Naive B cell (primary cell): ENCODE measurements around the gene RNF213. TPM values are rescaled to one million over a fixed set of nuclear protein-coding genes. Genes with fewer than 3 reads are reported as not detected.
"Not testable (repeated sequence)": the region's sequence is repeated elsewhere in the genome, so short reads cannot be mapped to it uniquely, and the experiment has no call there.

Source experiments
- ATAC-seq, 2 donors: fragments of 150-1000 bp; cut with Tn5 transposase; 2 replicates each; pipeline ENCODE4 v1.10.0; 2021; ENCODE audit warnings: low read depth in 2 of 2, mild to moderate bottlenecking in 2 of 2, moderate library complexity in 2 of 2
- DNase-seq: peaks from one replicate; pipeline ENCODE4 v3.0.0; 2022
- H3K27ac Mint-ChIP-seq, 6 donors: one replicate each; pipeline ENCODE4 v1.8.0; 2020 to 2022; ENCODE audit warnings: mild to moderate bottlenecking in 6 of 6, mixed read lengths in 6 of 6, moderate library complexity in 5 of 6, inconsistent platforms in 2 of 6
- H3K27me3 Mint-ChIP-seq, 3 donors: one replicate each; pipeline ENCODE4 v1.8.0; 2021 to 2022; ENCODE audit warnings: mixed read lengths in 3 of 3, mild to moderate bottlenecking in 1 of 3
- H3K36me3 Mint-ChIP-seq, 2 donors: one replicate each; pipeline ENCODE4 v1.8.0; 2020 to 2022; ENCODE audit warnings: mixed read lengths in 2 of 2, inconsistent platforms in 1 of 2, mild to moderate bottlenecking in 1 of 2
- H3K4me1 Mint-ChIP-seq, 3 donors: one replicate each; pipeline ENCODE4 v1.8.0; 2020 to 2022; ENCODE audit warnings: mixed read lengths in 3 of 3, inconsistent platforms in 1 of 3, mild to moderate bottlenecking in 1 of 3, moderate library complexity in 1 of 3
- H3K4me3 Mint-ChIP-seq, 8 donors: one replicate each; pipeline ENCODE4 v1.8.0; 2020 to 2022; ENCODE audit warnings: mild to moderate bottlenecking in 8 of 8, mixed read lengths in 8 of 8, moderate library complexity in 8 of 8, inconsistent platforms in 2 of 8
- H3K9me3 Mint-ChIP-seq, 7 donors: one replicate each; pipeline ENCODE4 v1.8.0; 2020 to 2022; ENCODE audit warnings: mixed read lengths in 7 of 7, mild to moderate bottlenecking in 5 of 7, inconsistent platforms in 2 of 7, moderate library complexity in 1 of 7
- polyA plus RNA-seq, 6 donors: library from polyadenylated mRNA; unstranded; fragments of 300-500 nt; fragmentation: Illumina TruSeq; gene quantifications; one replicate each; pipeline ENCODE4 v1.2.3, GENCODE V29; 2021; ENCODE audit warnings: low read depth in 6 of 6

The RNF213 gene
- polyA plus RNA-seq, 6 donors from 2014 or later = 9.2 to 34.7 (median 18.3) TPM

DNA sequence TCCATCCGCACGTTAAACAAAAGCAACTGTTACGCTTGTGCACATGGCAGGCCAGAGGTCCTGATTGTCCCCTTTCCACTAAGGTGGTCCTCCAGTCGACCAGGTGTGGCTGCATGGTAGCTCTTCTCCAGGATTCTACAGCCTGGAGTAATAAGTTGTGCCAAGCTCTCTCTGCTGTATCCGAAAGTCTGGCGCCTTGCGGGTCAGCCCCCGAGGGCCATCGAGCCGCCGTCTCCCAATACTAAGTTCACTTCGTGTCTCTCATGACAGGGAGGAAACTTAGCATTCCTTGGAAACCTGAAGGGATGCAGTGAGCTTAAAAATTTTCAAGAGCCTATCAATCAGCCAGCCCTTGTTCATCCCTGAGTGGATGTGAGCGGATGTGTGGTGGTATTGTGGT, 149.0 kb downstream of the RNF213 start:
- no peaks in the 10 kb centered on the region for H3K9me3 Mint-ChIP-seq
- H3K36me3 Mint-ChIP-seq = no peaks in the 10 kb centered on the region
- DNase-seq = no peak
- H3K27me3 Mint-ChIP-seq = peaks cover 0 to 14% (median 12%) of the 10 kb centered on the region in 3 donors
- H3K4me1 Mint-ChIP-seq = peaks cover 7 to 11% (median 8%) of the 10 kb centered on the region in 3 donors
- no peak for ATAC-seq
- H3K27ac Mint-ChIP-seq = no peak overlapping the region
- no peak overlapping the region for H3K4me3 Mint-ChIP-seq

DNA sequence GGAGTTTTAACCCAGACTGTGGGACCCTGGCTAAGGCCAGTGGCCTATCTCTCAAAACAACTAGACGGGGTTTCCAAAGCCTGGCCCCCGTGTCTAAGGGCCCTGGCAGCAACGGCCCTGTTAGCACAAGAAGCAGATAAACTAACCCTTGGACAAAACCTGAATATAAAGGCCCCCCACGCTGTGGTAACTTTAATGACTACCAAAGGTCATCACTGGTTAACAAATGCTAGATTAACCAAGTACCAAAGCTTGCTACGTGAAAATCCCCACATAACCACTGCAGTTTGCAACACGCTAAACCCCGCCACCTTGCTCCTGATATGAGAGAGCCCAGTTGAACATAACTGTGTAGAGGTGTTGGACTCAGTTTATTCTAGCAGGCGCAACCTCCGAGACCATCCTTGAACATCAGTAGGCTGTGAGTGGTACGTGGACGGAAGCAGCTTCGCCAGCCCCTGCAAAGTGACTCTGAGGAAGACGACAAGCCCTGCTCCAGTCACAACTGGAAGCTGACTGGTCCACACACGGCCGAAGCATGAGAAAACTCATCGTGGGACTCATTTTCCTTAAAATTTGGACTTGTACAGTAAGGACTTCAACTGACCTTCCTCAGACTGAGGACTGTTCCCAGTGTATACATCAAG, 149.9 kb downstream of the RNF213 start:
- not testable (repeated sequence) for H3K9me3 Mint-ChIP-seq, H3K36me3 Mint-ChIP-seq, DNase-seq, H3K27ac Mint-ChIP-seq, H3K4me3 Mint-ChIP-seq, ATAC-seq
- peaks cover 3 to 14% (median 12%) of the 10 kb centered on the region in 3 donors for H3K27me3 Mint-ChIP-seq
- H3K4me1 Mint-ChIP-seq = peaks cover 7 to 21% (median 9%) of the 10 kb centered on the region in 3 donors

DNA sequence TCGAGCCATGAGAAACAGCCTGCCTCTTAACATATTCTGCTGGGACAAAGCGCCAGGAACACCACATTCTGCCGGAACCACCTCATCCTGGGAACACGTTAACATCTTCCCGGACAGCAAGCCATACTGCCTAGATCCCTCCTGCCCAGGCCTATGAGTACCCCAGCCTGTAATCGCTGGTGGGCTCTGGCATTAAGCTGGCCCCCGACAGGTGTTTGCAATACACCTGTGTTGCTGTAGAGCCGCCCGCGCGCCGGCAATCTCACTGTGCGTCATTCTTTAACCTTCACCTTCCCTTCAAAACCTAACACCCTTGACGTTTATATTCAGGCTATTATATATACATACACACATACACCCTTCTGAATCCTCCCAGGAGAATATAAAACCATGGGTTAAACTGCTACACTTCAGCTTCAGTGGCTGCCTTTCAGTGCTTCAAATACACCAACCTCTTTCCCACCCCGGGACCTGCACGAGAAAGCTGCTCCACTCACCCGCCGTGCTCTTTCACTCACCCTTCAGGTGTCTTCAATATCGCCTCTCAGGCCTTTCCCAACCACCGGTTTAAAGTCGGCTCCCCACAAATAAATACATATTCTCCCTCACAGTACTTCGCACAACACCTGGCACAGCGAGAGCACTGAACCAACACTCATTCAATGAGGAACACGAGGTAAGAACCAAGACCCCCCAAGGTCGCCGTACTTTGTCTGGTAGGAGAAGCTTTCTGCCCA, 153.3 kb downstream of the RNF213 start:
- peaks cover 19 to 38% (median 26%) of the 10 kb centered on the region in 3 donors for H3K4me1 Mint-ChIP-seq
- no peaks in the 10 kb centered on the region for H3K9me3 Mint-ChIP-seq
- H3K4me3 Mint-ChIP-seq = peak overlapping the region; percentile 87 to 94 (median 92)
- DNase-seq (peak; percentile 14), ATAC-seq (no peak)
- peaks cover 0 to 10% of the 10 kb centered on the region in 2 donors for H3K36me3 Mint-ChIP-seq
- peaks cover 3 to 14% (median 12%) of the 10 kb centered on the region in 3 donors for H3K27me3 Mint-ChIP-seq
- peak overlapping the region; percentile 92 to 96 (median 96) for H3K27ac Mint-ChIP-seq

DNA sequence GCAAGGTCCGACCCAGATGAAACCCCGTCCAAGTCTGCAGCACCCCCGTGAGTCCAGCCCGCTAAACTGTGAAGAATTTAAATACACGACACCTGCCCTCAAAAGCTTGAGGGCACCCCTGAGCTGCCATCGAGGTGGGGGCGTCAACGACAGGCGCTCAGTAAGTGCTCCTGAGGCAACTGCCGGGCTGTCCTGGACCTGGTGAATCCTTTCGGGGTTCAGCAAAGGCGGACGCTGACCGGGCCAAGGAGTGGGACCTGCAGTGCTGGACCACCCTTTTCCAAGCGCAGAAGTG, 153.8 kb downstream of the RNF213 start:
- Mint-ChIP-seq H3K4me3 (peak overlapping the region; percentile 87 to 94 (median 92)), H3K36me3 (peaks cover 0 to 10% of the 10 kb centered on the region in 2 donors), H3K27ac (peak overlapping the region; percentile 92 to 96 (median 96)), H3K4me1 (peaks cover 19 to 38% (median 26%) of the 10 kb centered on the region in 3 donors), H3K27me3 (peaks cover 3 to 14% (median 12%) of the 10 kb centered on the region in 3 donors), H3K9me3 (no peaks in the 10 kb centered on the region)
- DNase-seq = no peak
- ATAC-seq = peak; percentile 18 to 25

DNA sequence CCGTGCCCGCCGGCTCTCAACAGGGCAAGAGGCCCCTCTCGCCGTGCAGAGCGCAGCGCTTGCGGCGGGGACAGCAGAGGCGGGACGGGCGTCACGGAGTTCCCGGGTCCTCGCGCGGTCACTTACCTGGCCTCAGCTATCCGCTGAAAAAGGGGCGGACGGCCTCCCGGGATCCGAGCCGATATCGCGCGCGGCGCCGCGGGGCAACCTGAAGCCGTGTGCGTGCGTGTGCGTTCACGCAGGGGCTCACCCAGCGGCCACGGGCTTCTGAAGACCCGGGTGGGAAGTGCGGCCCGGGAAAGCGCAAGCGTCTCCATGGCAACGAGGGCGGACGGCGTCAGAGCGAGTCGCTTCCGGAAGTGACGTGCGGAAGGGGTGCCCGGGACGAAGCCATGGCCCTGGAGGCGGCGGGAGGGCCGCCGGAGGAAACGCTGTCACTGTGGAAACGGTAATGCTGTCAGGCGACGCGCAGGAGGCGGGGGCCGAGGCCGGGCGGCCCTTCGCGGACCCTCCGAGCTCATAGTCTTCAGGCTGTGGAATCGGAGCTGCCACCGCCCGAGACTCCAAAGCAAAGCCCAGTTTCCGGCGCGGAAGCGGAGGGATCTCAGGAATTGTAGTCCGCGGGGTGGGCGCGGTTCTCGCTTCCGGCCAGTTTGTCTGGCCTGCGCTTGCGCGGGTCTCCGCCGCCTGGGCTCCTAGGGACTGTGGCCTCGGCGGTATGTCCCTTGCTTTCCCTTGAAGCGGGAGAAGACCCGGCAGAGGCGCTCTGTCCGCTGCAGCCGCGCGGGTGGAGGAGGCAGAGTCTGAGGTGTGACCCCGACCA, 154.4 kb downstream of the RNF213 start, which contains the start of gene ENDOV:
Gene ENDOV (plus strand): TSS at position 365 of the 823 bp plus-strand sequence. CDS start 28 bp downstream, at position 393.
- peaks cover 0 to 10% of the 10 kb centered on the region in 2 donors for H3K36me3 Mint-ChIP-seq
- peak within 1 kb of the TSS; percentile 87 to 94 (median 92) for H3K4me3 Mint-ChIP-seq
- no peaks in the 10 kb centered on the region for H3K9me3 Mint-ChIP-seq
- peaks cover 3 to 14% (median 12%) of the 10 kb centered on the region in 3 donors for H3K27me3 Mint-ChIP-seq
- peak within 1 kb of the TSS; percentile 92 to 96 (median 96) for H3K27ac Mint-ChIP-seq
- peak; percentile 94 for DNase-seq
- peak; percentile 94 for ATAC-seq
- H3K4me1 Mint-ChIP-seq = peaks cover 19 to 38% (median 30%) of the 10 kb centered on the region in 3 donors

DNA sequence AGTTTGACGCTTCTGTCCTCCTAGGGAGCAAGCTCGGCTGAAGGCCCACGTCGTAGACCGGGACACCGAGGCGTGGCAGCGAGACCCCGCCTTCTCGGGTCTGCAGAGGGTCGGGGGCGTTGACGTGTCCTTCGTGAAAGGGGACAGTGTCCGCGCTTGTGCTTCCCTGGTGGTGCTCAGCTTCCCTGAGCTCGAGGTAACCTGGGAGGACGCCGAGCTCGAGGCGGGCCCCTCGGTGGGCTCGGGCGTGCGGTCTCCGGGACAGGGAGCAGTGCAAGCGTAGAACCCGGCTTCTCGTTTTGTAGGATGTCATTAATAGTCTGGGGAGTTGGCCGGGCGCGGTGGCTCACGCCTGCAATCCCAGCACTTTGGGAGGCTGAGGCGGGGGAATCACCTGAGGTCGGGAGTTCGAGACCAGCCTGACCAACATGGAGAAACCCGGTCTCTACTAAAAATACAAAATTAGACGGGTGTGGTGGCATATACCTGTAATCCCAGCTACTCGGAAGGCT, 155.0 kb downstream of the RNF213 start:
- H3K9me3 Mint-ChIP-seq = no peaks in the 10 kb centered on the region
- peak overlapping the region; percentile 92 to 96 (median 96) for H3K27ac Mint-ChIP-seq
- ATAC-seq = no peak

DNA sequence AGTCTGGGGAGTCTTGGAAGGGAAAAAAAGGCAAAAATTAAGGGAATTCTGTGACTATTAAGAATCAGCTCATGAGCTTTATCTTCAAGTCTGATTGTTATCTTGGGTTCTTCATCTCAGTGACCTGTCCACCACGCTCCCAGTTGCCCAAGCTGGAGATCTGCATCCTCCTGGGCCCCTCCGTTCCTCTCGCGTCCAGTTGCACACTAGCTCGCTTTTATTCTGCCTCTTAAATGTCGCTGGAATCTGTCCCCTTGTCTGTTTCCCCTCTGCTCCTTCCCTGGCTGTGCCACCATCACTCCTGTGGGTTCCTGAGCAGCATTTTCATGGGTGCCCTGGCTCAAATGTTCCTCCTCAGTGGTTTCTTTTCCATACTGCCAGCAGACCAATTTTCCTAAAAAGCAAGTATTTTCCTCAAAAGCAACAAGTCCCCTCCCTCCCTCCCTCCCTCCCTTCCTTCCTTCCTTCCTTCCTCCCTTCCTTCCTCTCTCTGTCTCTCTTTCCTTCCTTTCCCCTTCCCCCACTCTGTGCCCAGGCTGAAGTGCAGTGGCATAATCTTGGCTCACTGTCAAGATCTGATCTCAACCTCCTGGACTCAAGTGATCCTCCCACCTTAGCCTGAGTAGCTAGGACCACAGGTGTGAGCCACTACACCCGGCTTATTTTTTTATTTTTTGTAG, 155.7 kb downstream of the RNF213 start:
- Mint-ChIP-seq H3K27ac (peak overlapping the region; percentile 73 to 96 (median 92)), H3K36me3 (peaks cover 0 to 10% of the 10 kb centered on the region in 2 donors), H3K27me3 (peaks cover 3 to 14% (median 12%) of the 10 kb centered on the region in 3 donors), H3K4me3 (peak overlapping the region; percentile 87 to 94 (median 92)), H3K9me3 (no peaks in the 10 kb centered on the region), H3K4me1 (peaks cover 19 to 38% (median 30%) of the 10 kb centered on the region in 3 donors)
- DNase-seq = no peak
- ATAC-seq = no peak

More for the DNA sequence above, 155.0 kb downstream of the RNF213 start:
- peak overlapping the region; percentile 87 to 94 (median 92) for H3K4me3 Mint-ChIP-seq
- peaks cover 0 to 10% of the 10 kb centered on the region in 2 donors for H3K36me3 Mint-ChIP-seq
- H3K27me3 Mint-ChIP-seq = peaks cover 3 to 14% (median 12%) of the 10 kb centered on the region in 3 donors
- peaks cover 19 to 38% (median 30%) of the 10 kb centered on the region in 3 donors for H3K4me1 Mint-ChIP-seq
- no peak for DNase-seq

DNA sequence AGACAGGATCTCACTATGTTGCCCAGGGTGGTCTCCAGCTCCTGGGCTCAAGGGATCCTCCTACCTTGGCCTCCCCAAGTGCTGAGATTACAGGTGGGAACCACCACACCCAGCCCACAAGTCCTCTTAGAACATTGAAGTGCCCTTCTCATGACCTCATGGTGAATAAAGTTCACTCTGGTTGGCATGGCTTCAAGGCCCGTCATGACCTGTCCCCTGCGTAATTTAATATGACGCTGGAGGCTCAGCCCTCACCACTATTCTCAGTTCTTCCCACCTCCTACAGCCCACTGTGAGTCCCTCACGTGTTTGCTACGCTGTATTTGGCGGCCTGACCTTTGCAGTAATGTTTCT, 156.3 kb downstream of the RNF213 start:
- Mint-ChIP-seq H3K27ac (peak overlapping the region in 5 of 6 donors; percentile 7 to 93 (median 84)), H3K4me1 (peaks cover 19 to 38% (median 30%) of the 10 kb centered on the region in 3 donors), H3K27me3 (peaks cover 3 to 14% (median 12%) of the 10 kb centered on the region in 3 donors), H3K36me3 (peaks cover 0 to 10% of the 10 kb centered on the region in 2 donors), H3K4me3 (peak overlapping the region; percentile 55 to 94 (median 90)), H3K9me3 (no peaks in the 10 kb centered on the region)
- ATAC-seq (no peak), DNase-seq (no peak)

DNA sequence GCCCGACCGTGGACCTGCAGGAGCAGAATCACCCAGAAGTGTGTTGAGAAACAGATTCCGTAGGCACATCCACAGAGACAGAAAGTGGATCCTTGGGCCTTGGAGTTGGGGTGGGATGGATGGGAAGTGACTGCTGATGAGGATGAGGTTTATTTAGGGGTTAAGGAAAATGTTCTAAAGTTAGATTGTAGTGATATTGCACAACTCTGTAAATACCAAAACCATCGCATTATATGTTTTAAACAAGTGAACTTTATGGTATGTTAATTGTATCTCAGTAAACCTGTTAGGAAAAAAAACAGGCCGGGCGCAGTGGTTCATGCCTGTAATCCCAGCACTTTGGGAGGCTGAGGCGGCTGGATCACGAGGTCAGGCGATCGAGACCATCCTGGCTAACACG, 157.9 kb downstream of the RNF213 start:
- H3K4me1 Mint-ChIP-seq = peaks cover 20 to 37% (median 30%) of the 10 kb centered on the region in 3 donors
- H3K4me3 Mint-ChIP-seq = peak overlapping the region in 5 of 8 donors; percentile 14 to 94 (median 39)
- no peak overlapping the region for H3K27ac Mint-ChIP-seq
- no peaks in the 10 kb centered on the region for H3K9me3 Mint-ChIP-seq
- peaks cover 3 to 9% (median 6%) of the 10 kb centered on the region in 3 donors for H3K27me3 Mint-ChIP-seq
- DNase-seq (no peak), ATAC-seq (no peak)
- H3K36me3 Mint-ChIP-seq = peaks cover 0 to 10% of the 10 kb centered on the region in 2 donors

DNA sequence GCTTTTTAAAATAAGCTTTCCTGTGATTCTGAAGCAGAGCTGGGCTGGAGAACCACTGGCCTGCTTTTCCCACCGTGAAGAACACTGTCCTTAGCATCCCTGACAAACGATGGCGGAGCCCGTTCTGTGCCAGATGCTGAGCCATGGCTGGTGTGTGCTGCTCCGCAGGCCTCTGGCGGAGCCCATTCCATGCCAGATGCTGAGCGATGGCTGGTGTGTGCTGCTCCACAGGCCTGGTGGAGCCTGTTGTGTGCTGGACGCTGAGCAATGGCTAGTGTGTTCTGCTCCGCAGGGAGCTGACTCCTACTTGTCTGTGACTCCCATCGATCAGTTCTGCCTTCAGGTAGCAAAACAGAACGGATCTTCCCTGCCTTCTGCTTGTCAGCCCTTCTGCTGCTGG, 158.6 kb downstream of the RNF213 start:
- Mint-ChIP-seq H3K36me3 (peaks cover 0 to 10% of the 10 kb centered on the region in 2 donors), H3K4me1 (peaks cover 22 to 37% (median 33%) of the 10 kb centered on the region in 3 donors), H3K9me3 (no peaks in the 10 kb centered on the region), H3K27me3 (peaks cover 1 to 3% (median 2%) of the 10 kb centered on the region in 3 donors), H3K4me3 (peak overlapping the region in 3 of 8 donors; percentile 30 to 76 (median 65)), H3K27ac (no peak overlapping the region)
- ATAC-seq (no peak), DNase-seq (no peak)

DNA sequence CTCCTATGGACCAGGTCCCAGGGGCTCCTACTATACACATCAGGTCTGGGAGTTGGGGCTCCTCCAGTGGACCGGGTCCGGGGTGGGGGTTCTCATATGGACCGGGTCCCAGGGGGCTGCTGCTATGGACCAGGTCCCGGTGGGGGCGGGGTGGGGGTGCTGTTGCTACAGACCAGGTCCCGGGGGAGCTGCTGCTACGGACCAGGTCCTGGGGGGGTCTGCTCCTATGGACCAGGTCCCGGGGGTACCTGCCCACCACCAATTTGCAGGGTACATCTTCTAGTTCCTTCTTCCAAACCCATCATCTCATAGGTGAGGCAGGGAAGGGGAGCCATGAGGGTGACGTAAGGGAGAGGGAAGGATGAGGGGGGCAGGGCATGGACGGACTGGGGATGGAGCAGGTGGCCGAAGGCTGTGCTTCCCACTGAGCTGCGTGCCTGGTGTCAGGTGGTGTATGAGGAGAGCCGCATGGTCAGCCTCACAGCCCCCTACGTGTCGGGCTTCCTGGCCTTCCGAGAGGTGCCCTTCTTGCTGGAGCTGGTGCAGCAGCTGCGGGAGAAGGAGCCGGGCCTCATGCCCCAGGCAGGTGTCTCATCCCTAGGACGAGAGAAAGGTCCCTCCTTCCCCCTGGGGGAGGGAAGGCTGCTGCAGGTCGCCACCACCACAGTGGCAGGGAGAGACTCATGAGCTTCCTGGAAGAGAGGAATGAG, 160.9 kb downstream of the RNF213 start:
- Mint-ChIP-seq H3K4me3 (no peak overlapping the region), H3K4me1 (peaks cover 31 to 41% (median 33%) of the 10 kb centered on the region in 3 donors), H3K27ac (no peak overlapping the region), H3K9me3 (no peaks in the 10 kb centered on the region), H3K27me3 (no peaks in the 10 kb centered on the region), H3K36me3 (peaks cover 0 to 10% of the 10 kb centered on the region in 2 donors)
- no peak for ATAC-seq
- DNase-seq = no peak

DNA sequence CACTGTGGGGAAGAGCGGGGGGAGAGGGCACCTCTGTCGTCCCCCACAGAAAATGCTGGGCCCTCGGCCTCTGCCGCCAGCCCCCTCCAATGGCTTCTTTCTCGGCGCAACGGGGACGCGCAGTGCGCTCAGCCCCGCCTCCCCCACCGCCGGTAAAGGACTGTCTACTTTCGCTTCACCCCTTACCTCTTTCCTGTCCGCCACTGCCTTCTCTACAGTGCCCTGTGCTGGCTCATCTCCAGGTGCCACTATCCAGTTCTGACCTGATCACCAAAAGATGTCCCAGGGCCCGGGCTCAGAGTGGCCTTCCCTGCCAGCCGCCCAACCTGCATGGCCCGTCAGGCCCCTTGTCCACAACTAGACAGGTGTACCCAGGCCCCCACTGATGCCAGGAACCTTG, 161.6 kb downstream of the RNF213 start:
- DNase-seq (no peak), ATAC-seq (no peak)
- Mint-ChIP-seq H3K4me3 (no peak overlapping the region), H3K27me3 (no peaks in the 10 kb centered on the region), H3K36me3 (peaks cover 0 to 10% of the 10 kb centered on the region in 2 donors), H3K4me1 (peaks cover 32 to 43% (median 34%) of the 10 kb centered on the region in 3 donors), H3K27ac (peak overlapping the region in 2 of 6 donors; percentile 57 to 84), H3K9me3 (no peaks in the 10 kb centered on the region)
